Retinal pigment epithelial cell (primary cell): ENCODE data around the gene QSOX1.

Source experiments
- DNase-seq: peaks from one replicate; pipeline ENCODE4 v3.0.0-alpha.2; 2010; ENCODE audit warnings: low read depth
- H3K4me3 ChIP-seq: 2 replicates; pipeline ENCODE4 v1.5.1; 2011; ENCODE audit warnings: mild to moderate bottlenecking, low read length, control low read depth, moderate library complexity
- CTCF ChIP-seq: conservative IDR thresholded peaks from 2 replicates; pipeline ENCODE4 v1.5.1; 2011; ENCODE audit warnings: low read depth, low read length, control low read depth, inconsistent platforms

Gene QSOX1

GRCh38 chr1:180251526-180252305 lies 97.0 kb downstream of the QSOX1 start:
- H3K4me3 ChIP-seq, result no peak overlapping the region
- DNase-seq, result no peak
- no peak for TF ChIP-seq CTCF

GRCh38 chr1:180252638-180253536 lies 98.2 kb downstream of the QSOX1 start:
- DNase-seq, result no peak
- peak; percentile 86 for TF ChIP-seq CTCF
- no peak overlapping the region for H3K4me3 ChIP-seq
